ENCODE measurements around the gene TMTC1.

DNA sequence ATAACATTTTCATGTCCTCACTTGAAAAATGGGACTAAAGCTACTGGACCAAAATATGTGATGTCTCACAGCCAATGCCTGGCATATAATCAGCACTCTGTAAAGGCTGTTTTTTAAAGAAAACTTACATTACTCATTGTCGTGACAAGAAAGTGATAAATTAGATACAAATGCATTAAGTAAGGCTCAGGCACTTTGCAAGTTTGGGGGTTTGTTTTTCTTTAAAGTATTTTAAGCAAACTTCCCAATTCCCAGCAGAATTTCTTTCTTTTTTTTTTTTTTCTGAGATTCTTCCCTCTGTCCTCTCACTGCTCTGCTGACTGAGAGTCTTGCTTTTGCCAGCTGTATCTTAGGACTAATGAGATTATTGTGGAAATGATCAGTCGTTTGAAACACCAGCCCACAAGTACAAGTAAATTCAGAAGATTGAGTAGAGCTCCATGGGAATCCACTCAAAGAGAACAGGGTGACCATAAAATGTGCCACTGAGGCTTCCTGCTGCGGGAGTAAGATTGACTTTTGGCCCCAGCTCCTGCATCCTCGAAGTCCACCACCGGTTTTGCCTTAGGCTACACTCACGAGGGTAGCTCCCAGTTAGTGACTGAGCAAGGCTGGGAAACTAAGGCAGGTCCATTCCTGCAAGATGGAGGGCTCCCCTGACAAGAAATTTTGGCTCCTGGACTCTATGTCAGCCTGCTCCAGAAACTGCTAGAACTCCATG lies 82.8 kb downstream of the TMTC1 start:
- TF ChIP-seq TAF7 (optimal IDR thresholded peaks at IDR 0.05; ENCODE audit: borderline replicate concordance, low read depth, low read length) (no peak), POLR2AphosphoS5 (IDR thresholded peaks at IDR 0.05; ENCODE audit: low read depth, low read length) (no peak), ZNF274 (IDR thresholded peaks at IDR 0.05; ENCODE audit: borderline replicate concordance, extremely low read depth, low read length) (no peak), EZH2 (IDR thresholded peaks at IDR 0.05; ENCODE audit: low read depth, low read length, severe bottlenecking) (no peak), SUZ12 (IDR thresholded peaks at IDR 0.05; ENCODE audit: low read length) (no peak), YY1 (IDR thresholded peaks at IDR 0.05; ENCODE audit: low read depth, low read length) (no peak), SIN3A (conservative IDR thresholded peaks at IDR 0.05 in 1 of 2, IDR thresholded peaks at IDR 0.05 in 1 of 2; ENCODE audit: low read depth in 1 of 2, low read length in 2 of 2) (no peak), BRCA1 (IDR thresholded peaks at IDR 0.05; ENCODE audit: low read depth, low read length) (no peak), TBP (IDR thresholded peaks at IDR 0.05; ENCODE audit: low read depth, low read length) (no peak), POLR2A (IDR thresholded peaks at IDR 0.05; ENCODE audit: control extremely low read depth in 1 of 2, low read depth in 2 of 2, low read length in 2 of 2) (no peak), EP300 (IDR thresholded peaks at IDR 0.05; ENCODE audit: borderline replicate concordance in 1 of 2, low read depth in 2 of 2, low read length in 2 of 2) (no peak)
- TF ChIP-seq, protein P1, sequence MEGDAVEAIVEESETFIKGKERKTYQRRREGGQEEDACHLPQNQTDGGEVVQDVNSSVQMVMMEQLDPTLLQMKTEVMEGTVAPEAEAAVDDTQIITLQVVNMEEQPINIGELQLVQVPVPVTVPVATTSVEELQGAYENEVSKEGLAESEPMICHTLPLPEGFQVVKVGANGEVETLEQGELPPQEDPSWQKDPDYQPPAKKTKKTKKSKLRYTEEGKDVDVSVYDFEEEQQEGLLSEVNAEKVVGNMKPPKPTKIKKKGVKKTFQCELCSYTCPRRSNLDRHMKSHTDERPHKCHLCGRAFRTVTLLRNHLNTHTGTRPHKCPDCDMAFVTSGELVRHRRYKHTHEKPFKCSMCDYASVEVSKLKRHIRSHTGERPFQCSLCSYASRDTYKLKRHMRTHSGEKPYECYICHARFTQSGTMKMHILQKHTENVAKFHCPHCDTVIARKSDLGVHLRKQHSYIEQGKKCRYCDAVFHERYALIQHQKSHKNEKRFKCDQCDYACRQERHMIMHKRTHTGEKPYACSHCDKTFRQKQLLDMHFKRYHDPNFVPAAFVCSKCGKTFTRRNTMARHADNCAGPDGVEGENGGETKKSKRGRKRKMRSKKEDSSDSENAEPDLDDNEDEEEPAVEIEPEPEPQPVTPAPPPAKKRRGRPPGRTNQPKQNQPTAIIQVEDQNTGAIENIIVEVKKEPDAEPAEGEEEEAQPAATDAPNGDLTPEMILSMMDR (IDR thresholded peaks at IDR 0.05; ENCODE audit: control extremely low read depth in 1 of 3, insufficient read depth in 1 of 3, low read depth in 1 of 3, low read length in 3 of 3): no peak
- TF ChIP-seq, protein P2, sequence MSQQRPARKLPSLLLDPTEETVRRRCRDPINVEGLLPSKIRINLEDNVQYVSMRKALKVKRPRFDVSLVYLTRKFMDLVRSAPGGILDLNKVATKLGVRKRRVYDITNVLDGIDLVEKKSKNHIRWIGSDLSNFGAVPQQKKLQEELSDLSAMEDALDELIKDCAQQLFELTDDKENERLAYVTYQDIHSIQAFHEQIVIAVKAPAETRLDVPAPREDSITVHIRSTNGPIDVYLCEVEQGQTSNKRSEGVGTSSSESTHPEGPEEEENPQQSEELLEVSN (IDR thresholded peaks at IDR 0.05): no peak
